Dermis blood vessel endothelial cell (primary cell): ENCODE results near the gene DLX4. TPM values are rescaled to one million over a fixed set of nuclear protein-coding genes. Genes with fewer than 3 reads are reported as not detected.
A peak's percentile ranks its signal among the peaks of the same experiment; 100 is the strongest.

Source experiments
- DNase-seq: peaks from one replicate; pipeline ENCODE4 v3.0.0; 2010
- total RNA-seq: library from RNA; depleted of rRNA; stranded (reverse); fragments of >200 nt; gene quantifications from 2 replicates; pipeline ENCODE4 v1.2.3, GENCODE V29; 2014

The DLX4 gene
- total RNA-seq, 1 donor from 2014 or later: not detected

DNA sequence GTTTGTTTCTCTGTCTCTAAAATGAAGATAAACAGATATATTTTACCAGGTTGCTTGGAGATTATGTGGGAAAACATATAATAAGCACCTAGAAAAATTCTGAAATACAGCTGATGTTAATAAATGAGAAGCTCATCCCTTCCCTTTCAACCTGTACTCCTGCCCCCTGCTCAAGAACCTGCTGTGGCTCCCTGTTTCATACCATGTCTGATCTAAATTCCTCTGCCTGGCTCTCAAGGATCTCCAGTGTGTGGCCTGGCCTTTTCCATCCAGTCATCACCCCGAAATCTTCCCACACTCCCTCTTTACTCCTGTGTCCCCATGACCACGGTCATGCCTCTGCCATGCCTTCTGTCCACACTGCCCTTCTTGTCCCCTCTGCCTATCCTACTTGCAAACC, 19.4 kb upstream of the DLX4 start:
- DNase-seq: no peak

DNA sequence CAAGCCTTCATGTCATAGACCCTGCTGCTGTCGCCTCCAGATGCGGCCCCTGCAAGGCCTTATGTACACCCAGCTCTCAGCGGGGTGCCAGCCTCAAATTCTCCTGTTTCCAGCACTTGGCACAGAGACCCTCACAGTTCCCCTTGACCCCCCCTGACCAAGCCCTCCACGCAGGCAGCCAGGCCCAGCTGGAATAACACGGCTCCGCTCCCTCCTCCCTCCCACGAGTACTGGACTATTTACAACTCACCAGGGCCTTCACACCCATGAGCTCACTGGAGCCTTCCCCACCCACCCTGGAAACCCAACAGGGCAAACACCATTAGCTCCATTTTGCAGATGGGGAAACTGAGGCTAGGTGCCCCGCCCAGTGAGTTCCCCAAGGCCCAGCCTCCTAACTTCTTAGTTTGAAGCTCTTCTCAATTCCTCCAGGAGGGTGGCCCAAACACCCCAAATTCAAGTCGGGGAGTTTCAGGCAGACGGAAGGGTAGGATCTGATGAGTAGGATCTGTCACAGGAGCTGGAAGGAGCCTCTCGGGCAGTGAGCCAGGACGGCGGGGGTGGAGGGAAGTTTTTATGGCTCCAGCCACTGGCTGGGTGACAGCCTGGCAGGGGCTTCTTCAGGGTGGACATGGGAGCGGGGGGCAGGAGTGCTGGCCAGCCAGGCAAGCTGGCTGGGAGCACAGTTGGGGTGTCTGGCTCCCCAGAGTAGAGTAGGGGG, 17.5 kb upstream of the DLX4 start:
- DNase-seq: peak; percentile 26

DNA sequence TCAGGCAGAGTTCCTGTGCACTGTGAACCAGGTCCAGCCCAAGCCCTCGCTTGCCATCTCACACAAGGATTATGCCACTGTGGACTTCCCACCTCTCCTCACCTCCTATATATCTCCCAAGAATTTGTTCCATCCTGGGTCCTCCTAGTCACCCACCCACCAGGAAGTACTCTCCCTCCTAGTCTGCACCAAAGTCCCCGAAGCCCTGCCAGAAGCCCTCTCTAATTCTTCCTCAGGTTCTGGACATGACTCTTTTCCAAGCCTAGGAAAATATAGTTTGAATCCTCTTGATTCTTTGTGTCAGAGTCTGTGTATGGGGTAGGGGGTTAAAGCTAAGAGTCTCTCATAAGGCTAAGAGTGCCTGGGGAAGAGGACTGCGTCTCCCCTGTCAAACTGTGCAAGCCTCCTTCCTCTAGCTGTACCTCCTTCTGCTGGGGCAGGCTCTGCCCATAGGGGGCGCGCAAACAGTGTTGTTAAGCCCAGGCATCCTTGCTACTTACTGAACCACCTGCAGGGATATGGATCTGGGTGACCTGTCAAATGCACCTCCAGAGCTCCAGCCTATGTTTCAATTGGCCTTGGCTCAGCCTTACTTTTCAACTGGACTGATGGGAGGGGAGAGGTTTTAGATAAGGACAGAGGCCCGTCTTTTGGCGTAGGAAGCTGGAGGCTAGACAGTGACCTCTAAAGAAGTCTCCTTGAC, 16.6 kb upstream of the DLX4 start:
- peak; percentile 83 for DNase-seq

DNA sequence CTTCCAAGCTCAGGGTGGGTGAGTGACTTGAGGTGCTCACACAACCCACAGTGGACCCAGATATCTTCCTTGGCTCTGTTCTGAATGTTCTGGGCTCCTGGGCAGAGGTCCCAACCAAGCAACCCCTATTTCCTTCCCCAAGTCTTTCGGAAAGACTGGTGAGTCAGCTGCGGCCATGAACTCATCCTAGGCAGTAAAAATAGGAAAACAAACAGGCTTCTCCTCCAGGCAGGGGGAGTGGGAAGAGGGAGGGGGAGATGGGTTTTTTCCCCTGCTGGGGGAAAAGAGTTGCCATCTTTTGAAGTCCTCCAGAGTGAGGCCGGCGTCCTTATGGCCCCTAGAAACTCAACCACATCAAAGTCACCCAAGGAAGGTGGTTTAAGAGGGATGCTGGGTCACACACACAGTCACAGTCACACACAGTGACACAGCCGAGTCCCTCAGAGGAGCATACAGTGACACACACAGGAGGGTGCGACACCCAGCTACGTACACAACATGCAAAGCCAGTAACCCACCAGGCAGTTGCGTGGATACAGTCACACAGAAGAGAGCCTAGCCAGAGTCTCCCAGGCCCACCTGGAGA, 16.0 kb upstream of the DLX4 start:
- peak; percentile 62 for DNase-seq

DNA sequence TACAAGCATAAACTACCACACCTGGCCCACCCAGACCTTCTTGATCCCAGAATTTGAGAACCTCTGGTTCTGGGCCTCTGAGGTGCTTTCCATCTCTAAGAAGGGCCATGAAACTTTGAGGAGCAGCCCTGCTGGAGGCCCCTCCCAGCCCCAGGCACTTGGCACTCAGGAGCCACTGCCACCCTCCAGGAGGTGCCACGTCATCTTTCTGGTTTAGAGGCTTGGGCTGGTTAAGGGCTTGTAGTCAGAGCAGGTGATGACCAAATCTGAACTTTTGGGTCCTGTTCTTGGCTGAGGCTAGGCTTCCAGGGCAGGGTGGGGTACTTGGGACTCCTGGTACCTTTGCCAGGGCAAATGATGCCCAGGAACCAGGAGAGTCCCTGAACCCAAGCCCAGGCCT, 13.8 kb upstream of the DLX4 start:
- no peak for DNase-seq

DNA sequence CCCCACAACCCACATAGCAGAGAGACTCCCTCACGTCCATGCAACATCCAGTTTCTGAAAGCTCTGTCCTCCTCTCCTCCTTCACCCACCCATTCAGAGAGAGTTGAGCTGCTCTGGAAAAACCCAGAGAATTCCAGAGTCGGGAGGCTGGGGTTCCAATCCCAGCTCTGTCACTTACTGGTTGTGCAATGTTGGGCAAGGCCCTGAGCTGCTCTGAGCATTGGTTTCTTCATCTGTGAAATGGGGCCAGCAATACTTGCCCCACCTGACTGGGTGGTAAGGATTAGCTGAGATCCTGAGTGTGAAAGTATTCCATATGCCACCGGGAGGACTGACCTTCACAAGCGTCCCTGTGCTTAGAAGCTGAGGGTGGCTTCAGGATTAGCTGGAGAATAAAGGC, 12.2 kb upstream of the DLX4 start:
- no peak for DNase-seq

DNA sequence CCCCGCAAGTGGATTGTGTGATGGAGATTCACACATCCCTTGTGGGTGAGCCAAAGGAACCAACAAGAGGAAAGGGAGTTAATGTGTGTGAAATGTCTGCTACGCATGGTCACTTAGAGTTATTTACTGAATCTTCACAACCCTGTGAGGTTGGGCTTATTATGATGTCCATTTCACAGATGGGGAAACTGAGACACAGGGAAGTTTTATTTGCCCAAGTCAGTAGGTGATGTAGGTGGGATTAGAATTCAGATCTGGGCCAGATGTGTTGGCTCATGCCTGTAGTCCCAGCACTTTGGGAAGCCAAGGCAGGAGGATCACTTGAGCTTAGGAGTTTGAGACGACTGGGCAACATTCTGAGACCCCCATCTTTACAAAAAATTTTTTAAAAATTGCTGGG, 11.6 kb upstream of the DLX4 start:
- DNase-seq: no peak

DNA sequence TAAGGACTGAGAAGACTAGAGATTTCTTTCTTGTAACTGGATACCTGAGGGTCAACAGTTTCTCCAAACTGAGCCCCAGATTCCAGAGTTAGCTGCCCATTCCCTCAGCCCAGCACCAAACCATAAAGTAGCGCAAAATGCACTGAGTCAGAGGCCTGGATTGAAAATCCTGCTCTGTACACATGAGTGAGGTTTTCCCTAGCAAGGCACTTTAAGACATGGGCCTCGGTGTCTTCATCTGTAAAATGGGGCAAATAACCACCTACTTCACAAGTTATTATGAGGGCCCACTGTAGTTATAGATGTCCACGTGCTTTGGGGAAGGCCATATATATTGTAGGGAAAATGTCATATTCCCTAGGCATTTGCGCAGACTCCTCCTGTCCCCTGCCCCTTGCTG, 10.3 kb upstream of the DLX4 start:
- DNase-seq: no peak

DNA sequence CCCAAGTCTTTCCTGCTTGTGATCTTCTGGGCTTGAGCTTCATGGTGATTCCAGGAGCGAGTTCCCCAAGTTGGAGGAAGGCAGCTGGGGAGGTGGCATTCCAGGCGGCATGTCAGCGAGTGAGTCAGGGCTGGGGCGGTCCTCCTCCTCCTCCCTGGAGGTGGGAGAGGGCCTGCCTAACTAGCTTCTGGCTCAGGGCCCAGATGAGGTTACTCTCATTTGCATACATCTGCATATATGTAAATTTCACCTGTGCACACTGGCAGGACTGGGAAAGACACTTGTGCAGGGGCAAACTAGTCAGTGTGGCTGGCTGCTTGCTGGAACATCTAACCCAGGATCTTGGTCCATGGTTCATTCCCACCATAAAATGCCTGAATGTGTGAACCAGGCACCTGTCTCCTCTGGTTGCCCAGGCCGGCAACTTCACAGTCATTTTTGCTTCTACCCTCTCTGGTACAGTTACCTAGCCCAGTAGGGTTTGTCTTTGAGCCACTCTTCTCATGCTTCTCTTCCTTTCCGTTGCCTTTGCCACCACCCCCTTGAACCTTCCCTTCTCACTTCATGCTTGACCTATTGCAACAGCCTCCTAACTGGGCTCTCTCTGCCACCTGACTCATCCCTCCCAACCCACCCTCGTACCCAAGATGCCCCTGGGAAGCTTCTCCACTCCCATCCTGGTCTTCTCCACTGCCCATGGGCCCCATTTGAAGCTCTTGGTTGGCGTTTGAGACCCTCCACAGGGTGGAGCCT, 9.6 kb upstream of the DLX4 start:
- no peak for DNase-seq

DNA sequence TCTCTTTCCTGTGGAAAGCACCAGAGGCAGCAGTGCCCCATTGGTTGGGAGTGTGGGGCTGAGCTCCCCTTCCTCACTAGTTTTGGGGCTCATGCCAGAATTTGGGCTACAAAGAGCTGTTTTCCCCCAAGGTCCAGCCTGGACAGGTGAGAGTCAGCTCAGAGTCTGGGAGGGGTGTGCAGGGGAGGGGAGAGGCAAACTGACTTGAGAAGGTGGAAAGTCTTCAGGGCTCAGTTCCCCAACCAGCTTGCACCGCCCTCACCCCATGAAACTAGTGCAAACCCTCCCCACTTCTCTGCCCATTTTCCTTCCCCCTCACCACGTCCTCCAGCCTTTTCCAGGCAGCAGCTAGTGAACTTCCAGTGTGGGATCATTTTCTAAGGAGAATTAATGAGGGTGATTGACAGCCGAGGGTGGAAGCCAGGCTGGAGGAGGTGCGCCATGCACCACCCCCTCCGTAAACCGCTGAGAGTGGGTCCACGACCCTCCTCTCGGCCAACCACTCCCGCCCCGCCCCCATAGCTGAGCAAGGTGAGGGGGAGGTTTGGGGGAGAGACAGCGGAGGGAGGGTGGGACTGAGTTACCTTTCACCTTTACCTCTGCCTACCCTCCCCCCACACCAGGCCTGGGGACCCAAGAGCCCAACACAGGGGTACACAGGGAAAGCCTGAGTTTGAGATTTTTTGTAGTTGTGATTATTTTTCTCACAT, 6.2 kb upstream of the DLX4 start:
- no peak for DNase-seq

DNA sequence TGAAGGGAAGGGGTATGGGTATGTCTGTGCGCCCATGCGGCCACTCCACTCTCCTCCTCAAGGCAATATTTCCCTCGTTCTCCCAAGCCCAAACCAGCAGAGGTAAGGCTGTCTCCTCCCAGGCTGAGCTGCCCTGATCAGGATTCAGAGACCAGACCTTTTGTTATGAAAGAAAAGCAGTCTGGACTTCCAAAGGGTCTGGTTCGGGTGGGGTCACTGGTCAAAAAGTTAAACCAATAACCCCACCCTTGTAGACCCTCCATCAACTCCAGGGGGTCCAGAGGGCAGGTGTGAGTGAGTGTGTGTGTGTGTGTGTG, 5.7 kb upstream of the DLX4 start:
- no peak for DNase-seq

DNA sequence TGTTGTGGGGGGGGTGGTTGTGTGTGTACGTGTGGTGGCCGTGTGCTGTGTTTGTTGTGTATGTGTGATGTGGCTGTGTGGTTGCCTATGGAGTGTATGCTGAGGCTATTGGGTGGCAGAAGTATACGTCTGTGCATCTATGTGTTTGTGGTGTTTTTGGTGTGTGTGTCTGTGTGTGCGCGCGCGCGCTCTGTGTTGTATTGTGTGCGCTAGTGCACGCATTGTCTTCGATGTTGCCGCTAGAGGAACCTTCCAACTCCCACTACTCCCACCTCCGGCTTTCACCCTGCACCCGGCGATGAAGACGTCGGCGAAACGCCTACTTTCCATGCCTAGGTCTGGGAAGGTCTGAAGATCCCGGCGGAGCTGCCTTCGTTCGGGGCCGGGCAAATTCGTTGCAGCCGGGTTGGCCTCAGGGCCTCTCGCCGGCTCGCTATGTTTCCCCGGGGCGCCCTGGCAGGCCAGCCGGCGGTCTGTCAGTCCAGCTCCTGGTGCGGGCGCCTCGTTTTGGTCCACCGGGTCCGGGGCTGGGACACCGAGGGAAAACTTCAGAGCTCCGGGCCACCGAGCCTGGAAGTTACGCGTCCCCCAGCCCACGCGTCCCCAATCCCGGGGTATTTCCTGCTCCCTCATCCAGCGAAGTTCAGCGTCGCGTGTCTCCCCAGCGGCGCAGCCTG, 5.2 kb upstream of the DLX4 start:
- no peak for DNase-seq

DNA sequence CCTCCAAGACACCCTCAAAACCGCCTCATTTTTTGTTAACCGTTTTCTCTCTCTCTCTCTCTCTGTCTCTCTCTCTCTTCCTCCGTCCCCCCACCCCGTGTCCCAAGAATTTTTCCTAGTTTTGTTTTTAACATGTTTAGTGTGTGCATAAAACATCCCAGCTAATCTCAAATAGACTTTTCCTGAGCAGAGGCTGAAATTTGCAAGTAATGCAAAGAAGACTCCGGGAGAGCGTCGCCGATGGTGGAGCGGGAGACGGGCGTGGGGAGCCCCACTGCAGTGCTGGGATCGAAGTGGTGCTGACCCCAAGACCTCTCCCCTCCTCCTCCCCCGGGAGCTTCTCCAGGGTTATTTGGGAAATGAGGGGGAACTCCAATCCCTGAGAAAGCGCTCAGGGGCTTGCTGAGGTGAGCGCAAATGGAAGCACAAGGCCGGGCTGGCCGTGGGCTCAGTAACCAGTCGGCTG, 4.7 kb upstream of the DLX4 start:
- DNase-seq: no peak

DNA sequence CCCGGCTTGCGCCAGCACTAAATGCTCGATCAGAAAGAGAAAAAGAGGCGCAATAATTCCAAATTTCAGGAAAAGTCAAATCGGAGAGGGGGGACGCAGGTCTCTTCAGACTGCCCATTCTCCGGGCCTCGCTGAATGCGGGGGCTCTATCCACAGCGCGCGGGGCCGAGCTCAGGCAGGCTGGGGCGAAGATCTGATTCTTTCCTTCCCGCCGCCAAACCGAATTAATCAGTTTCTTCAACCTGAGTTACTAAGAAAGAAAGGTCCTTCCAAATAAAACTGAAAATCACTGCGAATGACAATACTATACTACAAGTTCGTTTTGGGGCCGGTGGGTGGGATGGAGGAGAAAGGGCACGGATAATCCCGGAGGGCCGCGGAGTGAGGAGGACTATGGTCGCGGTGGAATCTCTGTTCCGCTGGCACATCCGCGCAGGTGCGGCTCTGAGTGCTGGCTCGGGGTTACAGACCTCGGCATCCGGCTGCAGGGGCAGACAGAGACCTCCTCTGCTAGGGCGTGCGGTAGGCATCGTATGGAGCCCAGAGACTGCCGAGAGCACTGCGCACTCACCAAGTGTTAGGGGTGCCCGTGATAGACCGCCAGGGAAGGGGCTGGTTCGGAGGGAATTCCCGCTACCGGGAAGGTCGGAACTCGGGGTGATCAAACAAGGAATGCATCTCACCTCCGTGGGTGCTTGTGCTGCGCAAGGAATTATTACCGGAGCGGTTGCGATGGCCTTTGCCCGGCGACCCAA, 4.0 kb upstream of the DLX4 start:
- DNase-seq: no peak

DNA sequence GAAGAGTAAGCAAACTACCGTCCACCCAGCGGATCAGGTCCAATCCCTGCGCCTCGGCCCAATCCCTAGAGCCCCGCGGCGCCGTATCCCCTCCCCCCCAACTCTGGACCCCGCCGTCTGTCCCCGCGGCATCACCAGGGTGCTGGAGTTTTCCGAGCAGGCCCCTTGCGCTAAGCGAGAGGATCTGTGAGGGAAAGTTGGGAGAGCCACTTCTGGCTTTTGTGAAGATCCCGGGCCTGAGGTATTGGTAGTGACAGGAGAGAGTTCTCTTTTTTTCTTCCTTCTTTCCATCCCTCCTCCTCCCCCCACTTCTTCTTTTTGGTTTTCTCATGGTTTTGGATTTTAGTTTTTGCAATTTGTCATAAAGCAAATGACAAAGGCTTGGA, 3.5 kb upstream of the DLX4 start:
- no peak for DNase-seq

DNA sequence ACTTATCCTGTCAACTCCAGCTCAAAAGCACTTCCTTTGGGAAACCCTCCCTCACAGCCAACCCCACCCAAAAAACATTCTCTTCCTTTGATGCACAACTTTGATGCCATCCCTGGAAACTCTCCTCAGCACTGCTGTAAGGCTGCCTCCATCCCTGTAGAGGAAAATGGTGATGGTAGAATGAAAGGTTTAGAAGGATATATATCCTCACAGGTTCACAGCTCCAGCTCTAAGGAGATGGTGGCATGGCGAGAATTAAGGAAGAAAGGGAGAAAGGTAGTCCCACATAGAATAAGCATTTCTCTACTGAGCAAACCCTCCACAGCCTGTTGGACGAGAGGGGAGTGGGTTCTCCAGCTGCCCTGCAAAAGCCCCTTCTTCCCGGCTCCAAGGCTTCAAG, 2.2 kb upstream of the DLX4 start:
- no peak for DNase-seq

DNA sequence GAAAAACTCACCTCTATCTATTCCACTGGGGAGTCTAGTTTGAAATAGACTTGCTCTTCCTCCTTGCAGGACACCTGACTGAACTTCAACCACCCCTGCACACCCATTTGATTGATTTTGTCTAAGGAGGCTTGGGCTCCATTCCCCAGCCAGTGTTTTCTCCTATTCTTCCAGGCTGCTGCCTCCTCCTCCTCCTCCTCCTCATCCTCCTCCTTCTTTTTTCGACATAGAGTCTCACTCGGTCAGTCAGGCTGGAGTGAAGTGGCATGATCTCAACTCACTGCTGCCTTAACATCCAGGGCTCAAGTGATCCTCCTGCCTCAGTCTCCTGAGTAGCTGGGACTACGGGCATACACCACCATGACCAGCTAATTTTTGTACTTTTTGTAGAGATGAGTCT, 1.8 kb upstream of the DLX4 start:
- no peak for DNase-seq

DNA sequence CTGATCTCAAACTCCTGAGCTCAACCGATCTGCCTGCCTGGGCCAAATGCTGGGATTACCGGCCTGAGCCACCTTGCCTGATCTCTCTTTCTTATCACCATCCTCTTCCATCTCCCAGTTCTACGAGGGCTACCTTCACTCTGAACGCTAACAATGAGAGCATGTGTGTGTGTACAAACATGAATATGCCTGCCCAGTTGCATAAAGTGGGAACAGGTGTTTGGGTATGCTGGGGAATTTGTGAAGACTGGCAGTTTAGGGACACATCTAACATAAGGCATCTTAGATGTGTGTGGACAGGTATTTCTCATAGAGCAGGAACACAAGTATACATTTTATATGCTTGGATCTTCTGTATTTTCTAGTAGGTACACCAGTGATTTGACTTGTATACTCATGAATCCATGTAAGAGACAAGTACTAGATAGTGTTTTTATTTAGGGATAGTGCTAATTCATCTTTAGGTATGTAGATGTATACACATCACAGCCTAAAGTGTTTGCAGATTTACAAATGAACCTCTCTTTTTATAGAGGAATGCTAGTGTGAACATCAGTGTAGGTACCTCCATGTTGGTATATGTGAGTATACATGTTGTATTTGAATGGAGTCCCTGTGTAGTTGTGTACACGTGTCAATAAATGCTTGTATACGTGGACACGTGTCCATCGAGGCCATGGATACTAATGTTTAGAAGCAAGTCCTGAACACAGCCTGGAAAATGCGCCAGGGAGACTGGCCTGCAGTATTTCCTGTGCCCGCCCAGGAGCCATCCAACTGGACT, 1.2 kb upstream of the DLX4 start:
- no peak for DNase-seq

DNA sequence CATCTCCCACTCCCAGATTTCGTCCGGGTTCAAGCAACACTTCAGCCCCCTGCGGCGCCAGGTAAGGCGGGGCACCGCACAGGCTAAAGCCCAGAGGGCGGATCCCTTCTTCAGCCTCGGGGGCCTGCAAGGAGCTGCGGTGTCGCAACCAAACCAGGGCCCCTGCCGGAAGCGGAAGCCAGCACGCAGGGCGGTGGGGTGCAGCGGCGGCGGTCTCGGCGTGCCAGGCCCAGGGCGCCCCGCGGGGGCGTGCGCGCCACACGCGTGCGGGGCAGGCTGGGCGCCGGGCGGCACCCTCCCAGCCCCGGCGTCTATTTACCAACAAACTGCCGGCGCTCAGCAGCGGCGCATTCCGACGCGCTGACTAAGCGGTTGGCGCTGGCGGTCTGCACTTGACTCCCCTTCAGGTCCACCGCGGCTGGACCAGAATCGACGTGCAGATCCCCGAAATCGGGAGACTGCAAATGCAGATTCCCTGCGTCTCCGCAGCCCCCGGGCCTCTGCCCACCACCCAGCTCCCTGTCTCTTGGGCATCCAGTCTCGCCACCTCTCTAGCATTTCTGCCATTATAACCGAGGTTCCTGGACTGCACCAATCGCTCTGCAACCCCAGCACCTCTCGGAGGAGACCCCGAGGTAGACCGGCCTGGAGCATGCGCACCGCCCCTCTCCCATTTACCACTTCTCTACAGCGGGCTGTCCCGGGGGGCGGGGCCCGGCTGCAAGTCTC, 421 bp upstream of the DLX4 start:
- peak; percentile 68 for DNase-seq

DNA sequence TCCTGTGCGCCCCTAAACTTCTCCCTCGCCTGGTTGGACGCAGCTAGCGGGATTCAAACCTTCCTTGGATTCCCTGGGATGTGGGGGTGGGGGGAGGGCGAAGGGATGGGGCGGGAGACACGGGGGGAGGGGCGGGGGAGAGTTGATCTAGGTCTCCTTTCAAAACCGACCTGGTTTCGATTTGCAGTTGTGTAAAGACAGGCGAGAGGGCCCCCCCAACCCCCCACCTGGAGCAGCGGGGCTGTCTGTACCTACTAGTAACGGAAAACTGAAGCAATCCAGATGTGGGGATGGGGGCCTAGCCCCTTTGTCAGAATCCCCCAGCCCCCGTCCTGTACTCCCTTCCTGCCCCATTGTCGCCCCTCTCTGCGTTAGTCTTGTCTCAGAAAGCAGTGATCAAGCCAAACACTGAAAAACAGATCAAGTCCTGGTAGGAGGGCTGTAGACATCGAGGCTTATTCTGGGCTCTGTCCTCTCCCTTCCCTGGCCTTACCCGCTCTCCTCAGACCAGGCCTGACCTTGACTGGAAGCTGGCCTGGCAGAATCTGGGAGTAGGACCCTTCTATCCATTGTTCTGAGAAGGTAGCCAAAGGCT, 902 bp downstream of the DLX4 start:
- no peak for DNase-seq
